NCI-H2196 (cell line): ENCODE measurements around the gene SFMBT2.
"Not testable (repeated sequence)": the region's sequence is repeated elsewhere in the genome, so short reads cannot be mapped to it uniquely, and the experiment has no call there.

Experiments
- DNase-seq: peaks from one replicate; lab custom pipeline; 2025; ENCODE audit not compliant: unreplicated experiment; lab: John Stamatoyannopoulos, UW

SFMBT2 gene

DNA sequence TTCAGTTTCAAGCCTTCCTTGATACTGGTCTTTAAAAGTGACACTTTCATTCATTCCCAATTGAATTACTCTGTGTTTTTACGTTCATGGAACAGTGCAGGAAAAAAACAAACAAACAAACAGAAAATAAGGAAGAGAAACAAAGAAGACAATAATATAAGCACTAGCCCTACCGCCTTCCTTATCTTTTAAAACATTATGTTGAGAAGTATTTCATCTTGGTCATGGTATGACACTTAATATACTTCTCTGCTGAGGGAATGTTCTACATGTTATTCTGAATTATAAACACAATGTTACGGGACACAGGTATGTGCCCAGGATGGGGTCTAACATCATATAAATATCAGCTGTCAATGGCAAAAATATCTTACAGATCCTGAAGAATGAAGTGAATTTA, 176.7 kb downstream of the SFMBT2 start:
- no peak for DNase-seq

DNA sequence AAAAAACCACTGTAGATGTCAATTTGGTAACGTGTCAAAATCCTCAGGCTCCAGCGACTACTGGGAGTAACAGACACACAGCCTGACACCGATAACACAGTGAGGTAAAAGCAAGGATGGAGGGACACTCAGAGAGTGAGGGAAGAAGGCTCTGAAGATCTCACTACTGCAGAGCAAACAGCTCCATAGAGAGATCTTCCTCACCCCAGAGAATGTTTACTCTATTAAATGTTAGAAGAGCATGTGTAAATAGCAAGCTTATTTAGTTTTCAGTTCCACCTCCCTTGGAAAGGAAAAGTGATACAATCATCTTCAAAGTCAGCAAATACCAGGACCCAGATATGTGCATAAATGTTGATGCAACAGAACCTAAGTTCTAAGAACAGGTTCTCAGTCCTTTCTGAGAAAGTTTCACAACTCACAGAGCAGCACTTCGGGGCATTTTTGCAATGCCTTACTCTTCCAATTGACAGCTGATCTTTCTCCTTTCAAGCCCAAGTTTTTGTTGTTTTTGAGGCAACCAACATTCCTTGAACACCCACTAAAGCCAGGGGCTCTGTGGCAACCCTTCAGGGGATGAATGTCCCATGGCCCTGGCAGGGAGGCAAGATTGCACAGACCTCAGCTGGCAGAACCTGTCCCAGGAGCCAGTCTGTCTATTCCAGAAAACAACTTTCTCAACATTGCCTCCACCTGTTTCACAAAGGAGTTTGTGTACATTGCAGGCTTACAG, 177.4 kb downstream of the SFMBT2 start:
- DNase-seq, result no peak

DNA sequence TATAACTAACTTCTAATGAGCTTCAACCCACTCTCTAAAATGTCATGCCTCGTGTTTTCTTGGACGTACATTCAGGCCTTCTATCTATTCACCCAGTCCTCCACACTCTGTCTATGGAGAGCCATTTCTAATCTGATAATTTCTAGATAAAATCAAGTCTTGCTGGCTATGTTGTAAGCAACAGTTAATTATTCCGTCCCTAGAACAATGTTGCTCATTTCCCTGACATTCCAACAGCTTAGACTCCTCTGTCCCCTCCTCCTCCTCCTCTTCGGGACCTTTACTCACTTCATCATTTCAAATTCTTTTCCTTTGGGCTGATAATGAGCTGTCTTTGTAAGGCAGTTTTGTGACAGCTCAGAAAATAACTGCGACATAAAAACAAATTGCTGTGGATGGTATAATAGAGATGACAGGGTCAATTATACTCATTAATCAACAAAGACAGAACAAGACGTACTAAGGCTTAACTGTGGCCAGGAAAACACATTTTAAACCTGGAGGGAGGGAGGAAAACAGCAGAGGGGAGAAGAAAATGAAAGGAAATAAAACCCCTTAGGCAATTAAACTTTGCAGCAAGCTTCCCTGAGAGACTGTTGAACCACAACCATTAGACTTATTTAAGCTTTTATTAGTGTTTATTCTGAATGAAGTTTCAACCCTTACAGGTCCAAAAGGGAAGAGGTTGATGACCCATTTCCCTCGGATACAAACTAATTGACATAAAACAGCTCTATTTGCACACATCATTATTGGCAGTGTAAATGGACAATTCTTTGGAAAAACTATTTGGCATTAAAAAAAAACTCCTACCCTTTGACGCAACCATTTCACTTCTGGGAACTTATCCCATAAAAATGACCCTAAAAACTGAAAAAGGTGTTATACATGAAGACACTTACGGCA, 179.1 kb downstream of the SFMBT2 start:
- DNase-seq, result no peak

DNA sequence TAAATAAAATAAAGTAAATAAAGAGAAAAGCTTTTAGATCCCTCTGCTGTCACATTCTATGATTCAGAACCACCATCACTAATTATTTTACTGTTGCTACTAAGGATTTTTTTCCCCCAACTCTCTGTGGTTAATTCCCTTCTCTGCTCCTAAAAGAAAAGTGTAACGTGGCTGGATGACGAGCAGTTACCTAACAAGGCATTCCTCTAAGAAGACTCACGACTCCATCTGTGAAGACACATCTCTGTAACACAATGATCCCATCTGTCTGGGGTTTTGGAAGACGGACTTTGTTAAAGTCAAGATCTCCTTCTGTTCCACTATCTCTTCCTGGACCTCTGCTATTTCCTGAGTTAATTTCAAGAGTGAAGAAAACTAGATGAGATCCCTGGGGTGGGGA, 179.9 kb downstream of the SFMBT2 start:
- no peak for DNase-seq

DNA sequence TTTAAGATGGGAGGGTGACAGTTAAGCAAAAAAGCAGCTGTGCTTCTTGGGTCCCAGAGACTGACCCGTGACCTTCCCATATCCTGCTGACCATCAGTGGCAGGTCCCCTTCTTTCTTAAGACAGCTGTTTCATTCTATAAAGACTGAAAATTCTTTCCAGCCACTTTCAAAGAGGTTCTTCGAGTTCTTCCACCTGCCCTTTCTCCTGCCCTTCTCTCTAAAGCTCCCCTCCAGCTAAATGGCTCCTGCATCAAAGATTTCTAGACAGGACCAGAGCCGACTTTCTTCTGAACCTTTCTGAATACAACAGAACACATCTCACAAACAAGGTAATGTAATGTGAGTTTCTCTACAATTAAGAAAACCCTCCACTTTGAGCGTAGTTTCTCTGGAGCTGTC, 180.8 kb downstream of the SFMBT2 start:
- no peak for DNase-seq

DNA sequence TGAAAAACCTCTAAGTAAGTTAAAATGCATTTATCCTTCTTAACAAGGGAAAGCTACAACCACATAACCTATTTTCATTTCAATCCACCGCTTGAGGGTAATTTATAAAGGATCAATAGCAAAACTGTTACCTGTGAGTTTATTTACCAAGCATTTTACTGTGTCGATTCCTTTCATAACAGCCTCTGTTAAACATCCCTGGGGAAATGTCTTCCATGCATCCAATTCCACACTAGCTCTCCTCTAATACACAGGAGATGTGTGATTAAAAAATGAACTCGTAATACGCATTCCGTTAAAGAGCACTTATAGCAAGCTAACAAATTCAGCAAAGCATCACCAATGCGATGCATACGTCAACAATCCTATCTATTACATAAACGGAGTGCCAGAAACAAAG, 185.7 kb downstream of the SFMBT2 start:
- no peak for DNase-seq

DNA sequence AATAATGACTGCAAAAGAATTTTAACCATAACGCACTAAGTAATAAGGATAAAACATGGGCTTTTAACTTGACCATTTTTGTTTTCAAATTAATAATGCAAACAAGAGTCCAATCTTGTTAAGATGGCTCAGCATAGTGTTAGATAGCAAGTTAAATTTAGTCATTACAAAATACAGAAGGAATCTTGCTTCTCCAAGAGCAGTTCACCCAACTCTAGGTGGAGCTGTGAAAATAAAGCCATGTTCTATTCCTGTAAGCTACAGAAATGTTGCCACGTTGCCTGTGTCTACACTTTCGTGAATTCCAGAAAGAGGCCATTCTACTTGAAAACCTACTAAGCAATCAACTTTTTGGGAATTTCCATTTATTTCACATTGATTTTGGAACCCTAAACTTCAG, 191.9 kb downstream of the SFMBT2 start:
- no peak for DNase-seq

DNA sequence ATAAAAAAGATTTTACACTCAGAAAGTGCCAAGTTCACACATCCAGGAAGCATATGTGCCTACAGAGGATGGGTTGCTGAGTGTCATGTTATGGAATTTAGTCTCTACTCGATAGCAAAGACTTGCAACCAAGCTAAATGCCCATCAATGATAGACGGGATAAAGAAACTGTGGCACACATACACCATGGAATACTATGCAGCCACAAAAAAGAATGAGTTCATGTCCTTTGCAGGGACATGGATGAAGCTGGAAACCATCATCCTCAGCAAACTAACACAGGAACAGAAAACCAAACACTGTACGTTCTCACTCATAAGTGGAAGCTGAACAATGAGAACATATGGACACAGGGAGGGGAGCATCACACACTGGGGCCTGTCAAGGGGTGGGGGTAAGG, 198.1 kb downstream of the SFMBT2 start:
- DNase-seq, result not testable (repeated sequence)

DNA sequence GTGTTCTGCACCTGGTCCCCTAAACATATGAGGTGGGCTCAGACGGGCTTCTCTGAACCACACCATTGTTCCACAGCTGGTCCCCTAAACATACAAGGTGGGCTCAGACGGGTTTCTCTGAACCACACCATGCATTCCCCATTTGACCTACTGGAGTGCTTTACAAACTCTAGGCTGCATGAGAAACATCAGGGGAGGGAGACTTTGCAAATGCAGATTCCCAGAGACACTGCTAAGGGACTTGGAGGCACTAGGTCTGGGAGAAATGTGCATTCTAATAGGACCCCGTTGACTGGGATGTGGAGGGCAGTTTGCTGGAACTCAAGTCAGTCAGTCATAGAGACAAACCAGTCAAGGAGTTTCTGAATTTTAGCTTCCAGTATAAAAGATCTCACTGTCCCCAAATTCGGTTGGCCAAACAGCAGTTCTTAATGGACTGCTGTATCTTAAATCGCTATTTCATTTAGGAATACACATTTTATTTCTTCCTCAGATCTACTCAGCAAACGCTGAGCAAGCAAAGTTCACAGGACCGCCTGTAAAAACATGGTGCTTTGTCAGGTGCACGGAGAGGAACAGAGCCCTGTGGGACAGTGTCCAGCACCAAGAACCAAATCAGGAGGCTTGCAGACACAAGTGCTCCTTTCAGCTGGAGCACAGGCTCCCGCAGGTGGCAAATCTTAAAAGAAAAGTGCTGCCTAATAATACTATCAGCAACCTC, 198.8 kb downstream of the SFMBT2 start:
- DNase-seq, result no peak

DNA sequence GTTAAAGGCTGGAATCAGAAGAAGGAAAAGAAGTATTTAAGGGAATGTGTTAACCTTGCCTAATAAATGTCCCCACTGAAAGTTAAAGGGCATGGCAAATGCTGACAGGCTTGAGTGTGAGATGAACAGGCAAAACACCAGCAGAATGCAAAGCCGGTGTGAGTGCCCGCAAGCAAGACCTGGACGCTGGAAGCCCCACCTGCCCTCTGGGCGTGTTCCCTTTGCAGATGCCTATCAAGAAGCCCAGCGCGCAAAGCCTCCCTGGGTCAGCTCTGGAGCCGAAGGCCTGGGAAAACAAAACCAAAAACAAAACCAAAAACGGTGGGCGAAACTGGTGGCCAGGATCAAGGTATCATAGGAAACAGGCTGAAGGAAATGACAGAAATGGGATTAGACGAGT, 200.3 kb downstream of the SFMBT2 start:
- DNase-seq, result no peak

DNA sequence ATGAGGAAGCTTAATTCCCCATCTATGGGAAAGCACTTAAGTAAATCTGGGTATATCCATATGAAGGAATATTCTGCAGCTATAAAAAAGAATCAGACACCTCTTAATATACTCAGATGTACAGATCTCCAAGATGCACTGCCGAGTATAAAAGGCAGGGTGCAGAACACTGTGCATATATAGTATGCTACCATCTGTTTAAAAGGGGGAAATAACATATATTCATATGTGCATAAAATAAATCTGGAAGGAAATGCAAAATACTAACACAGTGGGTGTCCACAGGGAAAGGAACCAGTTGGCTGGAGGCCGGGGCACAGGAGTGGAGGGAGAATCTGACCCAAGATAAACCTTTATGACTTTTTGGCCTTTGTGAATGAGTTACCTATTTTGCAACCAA, 201.4 kb downstream of the SFMBT2 start:
- no peak for DNase-seq

DNA sequence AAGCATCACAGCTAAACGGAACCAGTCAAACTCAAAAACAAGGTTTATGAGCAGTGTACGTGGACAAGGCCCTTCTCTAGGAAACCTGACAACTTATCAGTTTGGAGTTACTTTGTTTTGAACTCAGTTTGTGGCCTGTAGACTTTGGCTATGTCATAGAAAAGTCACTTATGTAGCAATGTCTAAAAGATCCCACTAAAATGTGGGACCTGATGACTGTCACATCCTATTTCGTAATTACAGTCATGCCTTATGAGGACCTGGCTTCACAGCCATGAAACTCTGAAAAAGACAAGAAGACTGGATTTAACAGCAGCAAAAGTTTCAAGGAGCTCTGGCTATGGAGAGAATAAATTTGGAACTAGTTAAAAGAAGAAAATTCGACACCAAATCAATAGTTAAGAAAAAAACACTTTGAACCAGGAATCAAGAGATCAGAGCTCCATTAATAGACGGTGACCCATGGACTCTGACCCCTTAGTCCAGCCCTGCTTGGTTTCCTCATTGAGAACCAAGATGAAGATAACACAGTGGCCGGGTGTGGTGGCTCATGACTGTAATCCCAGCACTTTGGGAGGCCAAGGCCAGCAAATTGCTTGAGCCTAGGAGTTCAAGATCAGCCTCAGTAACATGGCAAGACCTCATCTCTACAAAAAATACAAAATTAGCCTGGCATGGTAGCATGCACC, 204.3 kb downstream of the SFMBT2 start:
- DNase-seq, result no peak

DNA sequence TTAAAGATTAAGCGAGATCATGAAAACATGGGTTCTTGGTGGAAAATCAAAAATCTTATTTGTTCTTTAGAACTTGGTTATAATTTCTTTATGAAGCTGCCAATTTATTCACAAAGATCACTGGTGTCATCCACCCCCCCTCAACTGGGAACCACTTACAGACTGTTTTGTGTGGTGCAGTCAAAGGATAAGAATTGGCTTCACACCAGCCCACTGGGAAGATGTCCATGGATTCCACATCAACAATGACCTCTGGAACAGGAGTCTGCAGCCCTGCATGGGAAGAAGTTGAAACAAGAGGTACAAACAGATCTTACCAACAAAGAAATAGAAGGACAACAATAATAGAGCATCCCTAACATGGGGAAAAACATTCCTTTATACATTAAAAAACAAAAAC, 205.2 kb downstream of the SFMBT2 start:
- no peak for DNase-seq

DNA sequence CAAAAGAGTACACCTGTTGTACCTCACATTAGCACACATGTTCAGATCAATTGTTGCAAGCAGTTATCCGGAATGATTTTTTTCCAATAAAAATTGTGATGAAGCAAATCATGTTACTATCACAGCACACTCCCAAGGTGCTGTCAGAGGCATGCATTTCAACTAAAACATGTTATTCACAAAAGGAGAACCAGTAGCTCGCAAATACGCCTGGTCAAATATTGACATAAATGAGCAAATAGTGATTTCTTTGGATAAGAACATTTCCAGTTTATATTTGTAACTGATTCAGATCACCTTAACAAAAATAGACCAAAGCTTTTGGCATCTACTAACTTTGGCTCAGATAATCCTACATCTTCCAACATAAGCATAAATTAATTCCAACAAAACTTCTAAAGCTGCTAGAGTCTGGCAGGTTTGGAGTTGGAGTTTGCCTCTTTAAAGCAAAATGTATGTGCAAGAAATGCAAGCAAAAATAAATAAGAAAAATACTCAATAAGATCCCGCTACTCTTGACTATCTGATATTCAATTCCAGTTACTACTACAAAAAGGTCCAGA, 208.0 kb downstream of the SFMBT2 start:
- no peak for DNase-seq

DNA sequence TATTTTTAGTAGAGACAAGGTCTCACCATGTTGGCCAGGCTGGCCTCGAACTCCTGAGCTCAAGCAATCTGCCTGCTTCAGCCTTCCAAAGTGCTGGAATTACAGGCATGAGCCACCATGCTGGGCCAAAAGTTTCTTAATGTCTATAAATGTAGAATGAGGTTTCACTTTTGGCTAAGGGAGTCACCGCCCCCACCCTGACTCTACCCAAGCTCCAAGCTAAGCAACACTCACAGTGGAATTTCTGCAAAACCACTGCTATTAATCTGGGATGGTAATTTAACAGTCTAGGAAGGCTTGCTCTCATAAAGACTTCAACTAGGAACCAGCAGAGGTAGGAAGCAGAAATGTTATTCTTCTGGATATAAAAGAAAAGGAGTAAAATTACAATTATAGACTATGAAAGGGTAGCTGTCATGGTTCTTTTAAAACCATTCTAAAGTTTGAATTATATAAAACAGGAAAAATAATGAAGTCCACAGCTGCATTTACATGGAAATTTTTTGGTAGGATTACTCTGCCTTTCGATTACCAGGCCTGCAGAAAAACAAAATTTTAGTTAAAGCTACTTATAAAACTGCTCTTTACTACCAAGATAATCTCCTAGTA, 211.6 kb downstream of the SFMBT2 start:
- no peak for DNase-seq

DNA sequence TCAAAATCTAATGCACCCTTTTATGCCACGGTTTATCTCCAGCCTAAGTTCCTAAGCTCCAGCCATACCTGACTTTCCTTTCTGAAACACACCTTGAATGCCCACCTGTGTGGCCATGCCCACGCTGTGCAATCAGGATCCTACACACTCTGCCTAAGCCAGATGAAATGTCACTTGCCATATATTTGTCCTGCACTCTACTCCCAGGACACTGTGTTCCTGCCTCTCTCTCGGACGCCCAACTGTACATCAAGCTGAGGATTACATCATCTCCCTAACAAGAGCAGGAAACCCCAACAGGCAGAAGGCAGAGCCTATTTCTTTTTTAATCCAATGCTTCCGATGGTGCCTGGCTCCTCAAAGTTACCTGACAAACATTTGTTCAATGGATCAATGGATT, 214.6 kb downstream of the SFMBT2 start:
- DNase-seq, result no peak

DNA sequence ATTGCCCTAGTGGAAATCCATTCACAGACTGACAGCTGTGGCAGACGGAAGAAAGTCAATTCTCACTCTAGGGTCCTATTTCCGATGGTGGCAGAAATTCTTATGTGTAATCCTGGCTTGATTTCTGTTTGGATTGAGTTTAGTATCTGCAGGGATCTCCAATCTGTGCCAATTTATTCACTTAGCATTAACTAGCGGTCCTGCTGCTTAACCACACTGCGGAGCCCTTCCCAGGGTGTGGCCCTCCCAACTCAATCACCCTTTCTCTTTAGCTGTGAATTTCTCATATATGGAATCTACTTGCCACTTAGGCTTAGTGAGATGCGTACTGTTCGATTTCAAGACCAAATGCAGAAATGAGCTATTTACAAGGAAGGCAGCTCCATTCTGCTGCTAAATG, 215.7 kb downstream of the SFMBT2 start:
- no peak for DNase-seq

DNA sequence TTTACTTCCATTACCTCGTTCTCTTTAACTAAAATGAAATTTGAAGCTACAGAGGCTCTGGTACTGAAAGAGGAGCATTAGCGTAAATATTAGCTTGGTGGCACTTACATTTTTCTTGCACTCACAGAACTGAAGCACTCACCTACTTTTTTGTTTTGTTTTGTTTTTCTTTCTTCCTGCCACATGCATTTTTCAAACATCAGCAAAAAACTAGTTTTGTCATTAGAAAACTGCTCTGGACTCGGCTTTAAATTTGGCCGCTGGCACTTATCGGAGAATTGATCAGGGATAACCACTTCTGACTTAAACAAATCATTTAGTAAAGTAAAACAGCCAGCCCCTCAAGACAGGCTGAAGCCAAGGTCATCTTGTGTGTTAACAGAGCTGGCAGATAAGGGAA, 216.3 kb downstream of the SFMBT2 start:
- DNase-seq, result no peak

DNA sequence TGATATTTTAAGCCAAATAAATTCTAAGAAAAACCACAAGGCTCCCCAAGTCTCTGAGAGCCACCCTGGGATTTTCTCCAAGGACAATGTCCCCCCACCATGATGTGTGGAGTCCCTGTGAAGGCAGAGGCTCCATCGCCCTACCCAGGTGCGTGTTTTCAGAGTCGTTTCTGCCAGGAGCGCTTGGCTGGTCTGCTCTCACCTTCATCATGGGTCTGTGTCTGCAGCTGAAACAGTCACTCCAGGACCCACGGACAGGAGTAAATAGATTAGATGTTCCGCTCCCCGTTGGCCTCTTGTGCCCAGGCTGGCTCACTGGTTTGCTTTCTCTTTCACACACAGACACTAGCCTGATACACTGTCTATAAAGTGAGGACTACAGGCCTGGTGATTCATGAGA, 217.5 kb downstream of the SFMBT2 start:
- no peak for DNase-seq

DNA sequence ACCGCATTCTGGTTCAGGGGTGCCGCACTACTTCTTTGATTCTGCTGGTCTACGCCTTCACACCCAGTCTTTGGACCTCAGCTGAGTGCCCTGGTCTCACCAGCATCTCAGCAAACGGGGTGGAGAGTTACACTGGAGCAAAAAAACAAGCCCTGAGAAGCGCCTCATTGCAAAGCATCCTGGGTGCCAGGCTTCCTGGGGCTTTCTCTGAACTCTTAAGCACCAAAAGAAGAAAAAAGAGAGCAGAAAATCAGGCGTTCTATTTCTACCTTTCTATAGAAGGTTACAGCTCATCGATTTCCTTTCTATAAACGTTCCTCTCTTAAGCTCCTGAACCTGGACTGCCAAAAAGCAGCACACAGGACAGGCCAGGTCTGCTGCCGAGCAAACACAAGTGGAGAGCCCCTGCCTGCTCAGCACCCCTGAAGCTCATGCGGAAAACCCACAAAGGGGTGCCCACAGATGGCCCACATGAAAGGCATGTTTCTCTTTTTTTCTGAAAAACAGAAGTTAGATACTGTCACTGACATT, 217.9 kb downstream of the SFMBT2 start:
- no peak for DNase-seq
